GM19043 (cell line): ENCODE measurements around the gene COL20A1.

Experiments used
- ATAC-seq: cut with Tn5 transposase; IDR thresholded peaks from one replicate; pipeline ENCODE4 v1.9.1; 2021; ENCODE audit warnings: low read depth; ENCODE audit not compliant: unreplicated experiment

Gene COL20A1

GRCh38 chr20:63345328-63346100 lies 52.5 kb downstream of the COL20A1 start:
- ATAC-seq, result no peak

DNA sequence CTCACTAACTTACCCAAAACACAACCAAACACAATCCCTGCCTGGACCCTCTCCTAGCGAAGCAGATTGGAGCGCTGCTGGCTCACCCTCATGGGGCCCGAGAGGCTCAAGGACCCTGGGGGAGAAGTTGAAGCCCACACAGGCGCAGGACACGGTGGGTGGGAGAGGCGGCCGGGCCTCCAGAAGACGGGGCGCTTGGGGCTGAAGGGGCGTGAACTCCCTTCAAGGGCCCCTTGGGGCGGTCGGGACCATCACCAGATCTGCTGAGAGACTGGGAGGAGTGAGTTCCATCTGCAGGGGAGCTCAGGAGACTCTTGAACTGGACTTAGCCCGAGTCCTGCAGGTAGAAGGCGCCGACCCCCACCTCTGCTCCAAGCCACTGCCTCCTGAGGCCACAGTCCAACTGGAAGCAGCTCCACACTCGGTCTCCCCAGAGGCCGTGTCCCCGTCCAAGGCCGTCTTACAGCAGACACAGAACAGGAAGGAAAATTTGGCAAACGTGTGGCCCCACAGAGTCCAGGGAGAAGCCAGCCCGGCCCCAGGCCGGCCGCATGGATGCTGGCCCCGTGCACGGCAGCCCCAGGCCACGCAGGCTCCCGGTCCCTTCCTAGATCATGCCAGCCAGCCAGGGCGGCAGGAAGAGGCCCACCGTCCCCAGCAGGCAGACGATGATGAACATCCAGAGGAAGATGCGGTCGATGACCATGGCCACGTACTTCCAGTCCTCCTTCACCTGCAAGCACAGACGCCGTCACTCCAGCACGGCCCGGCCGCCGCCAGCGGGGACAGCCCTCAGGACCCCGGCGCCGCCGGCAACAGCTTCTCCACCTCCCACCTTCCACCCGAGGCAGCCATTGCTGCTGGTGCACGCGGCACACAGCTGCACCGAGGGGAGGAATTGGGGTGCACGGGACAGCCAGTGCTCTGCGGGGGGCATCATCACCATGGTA lies 53.4 kb downstream of the COL20A1 start:
- ATAC-seq, result no peak

GRCh38 chr20:63347081-63347741 lies 54.2 kb downstream of the COL20A1 start:
- no peak for ATAC-seq

DNA sequence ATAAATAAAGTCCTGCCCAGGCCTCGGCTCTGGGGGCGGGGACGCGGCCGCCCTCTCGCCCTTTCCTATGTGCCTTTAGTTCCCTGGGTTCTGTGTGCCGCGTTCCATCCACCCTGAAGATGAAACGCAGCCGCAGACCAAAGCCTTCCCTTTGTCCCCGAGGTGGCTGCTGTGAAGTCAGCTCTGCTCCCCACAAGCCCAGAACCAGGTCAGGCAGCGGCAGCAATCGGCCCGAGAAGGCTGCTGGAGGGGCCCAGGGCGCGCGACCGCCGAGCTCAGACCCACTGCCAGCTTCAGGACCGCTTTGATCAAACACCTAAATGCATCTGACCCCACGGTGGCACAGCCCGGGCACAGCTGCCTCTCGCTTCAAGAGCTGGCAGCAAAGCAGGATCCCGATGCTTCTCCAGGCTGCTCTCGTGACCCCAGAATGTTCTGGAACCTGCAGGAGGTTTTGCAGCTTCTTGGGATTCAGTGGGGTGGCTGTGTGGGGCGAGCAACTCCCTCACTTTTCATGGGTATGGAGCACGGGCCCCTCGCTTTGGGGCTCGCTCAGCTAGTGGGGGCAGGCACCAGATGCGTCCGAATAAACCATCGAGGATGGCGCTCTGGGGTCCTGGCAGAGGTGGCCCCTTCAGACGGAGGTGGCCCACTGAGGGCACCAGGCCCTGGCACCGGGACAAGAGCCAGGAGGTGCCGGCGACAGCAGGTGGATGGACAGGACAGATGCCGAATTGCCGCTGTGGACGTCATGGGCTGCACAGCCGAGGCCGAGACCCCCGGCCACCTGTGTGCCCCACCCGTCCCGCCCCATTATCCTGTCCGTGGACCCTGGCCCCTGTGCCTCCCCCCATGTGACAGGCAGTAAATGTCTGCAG lies 55.2 kb downstream of the COL20A1 start:
- no peak for ATAC-seq

DNA sequence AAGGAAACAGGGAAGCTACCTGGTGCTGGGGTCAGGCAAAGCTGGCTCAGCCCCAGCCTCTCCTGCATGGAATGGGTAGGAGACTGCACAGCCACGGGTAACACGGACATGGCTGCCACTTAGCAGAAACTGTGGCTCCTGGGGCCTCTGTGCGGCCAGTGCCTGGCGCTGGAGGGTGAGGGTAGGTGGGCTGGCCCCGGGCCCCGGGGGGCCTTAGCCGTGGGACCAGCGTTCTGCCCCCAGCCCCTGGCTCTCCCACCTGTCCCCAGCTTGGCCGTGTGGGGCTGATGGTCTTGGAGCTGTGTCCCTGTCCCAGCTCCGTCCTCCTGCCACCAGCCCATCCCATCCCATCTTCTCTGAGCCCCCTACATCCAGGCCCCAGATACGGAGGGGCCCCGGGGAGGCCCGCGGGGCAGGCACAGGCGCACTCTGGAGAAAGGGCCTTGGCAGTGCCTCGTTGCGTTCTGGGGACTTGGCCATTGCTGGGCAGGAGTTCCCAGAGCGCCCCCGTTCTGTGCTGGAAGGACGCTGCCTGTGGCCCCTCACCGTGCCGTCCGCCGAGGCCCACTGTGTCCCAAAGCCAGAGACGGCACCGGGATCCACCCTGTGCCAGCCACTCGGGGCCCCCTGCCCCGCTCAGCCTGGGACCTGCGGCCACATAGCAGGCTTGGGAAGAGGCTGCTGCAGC lies 56.0 kb downstream of the COL20A1 start:
- ATAC-seq, result no peak

- ATAC-seq, result no peak
Observed at GRCh38 chr20:63349516-63349895, 56.5 kb downstream of the COL20A1 start.

DNA sequence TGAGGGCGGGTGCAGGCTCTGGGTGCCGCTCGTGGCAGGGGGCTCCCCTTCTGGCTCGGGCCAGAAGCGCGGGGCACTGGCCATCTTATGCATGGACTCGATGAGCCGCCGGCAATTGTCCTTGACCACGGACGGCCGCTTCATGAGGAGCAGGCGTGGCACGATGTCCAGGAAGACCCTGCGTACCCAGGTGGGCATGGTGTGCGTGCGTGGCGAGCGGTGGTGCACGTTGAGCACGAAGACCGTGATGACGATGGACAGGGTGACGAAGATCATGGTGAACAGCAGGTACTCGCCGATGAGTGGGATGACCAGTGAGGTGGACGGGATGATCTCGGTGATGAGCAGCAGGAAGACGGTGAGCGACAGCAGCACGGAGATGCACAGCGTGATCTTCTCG lies 57.2 kb downstream of the COL20A1 start:
- no peak for ATAC-seq

- no peak for ATAC-seq
Observed at GRCh38 chr20:63350597-63351325, 57.8 kb downstream of the COL20A1 start.

DNA sequence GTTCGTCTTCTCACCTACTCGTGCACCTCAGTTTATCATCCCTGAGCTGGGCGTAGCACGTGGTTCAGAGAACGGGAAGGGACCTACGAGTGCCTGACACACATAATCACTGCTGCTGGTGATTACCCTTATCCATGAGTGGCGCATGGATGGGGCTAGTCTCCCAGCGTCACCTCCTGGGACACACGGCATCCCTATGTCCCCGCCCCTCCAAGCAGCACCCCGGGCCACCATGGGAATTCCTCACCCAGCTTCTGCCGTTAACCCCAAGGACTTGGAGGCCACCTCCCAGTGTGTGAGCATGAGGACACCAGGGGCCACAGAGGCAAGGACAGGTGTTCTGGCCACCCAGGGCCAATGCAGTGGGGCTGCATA lies 58.3 kb downstream of the COL20A1 start:
- no peak for ATAC-seq

- no peak for ATAC-seq
Observed at GRCh38 chr20:63351811-63352591, 59.0 kb downstream of the COL20A1 start.

- no peak for ATAC-seq
Observed at GRCh38 chr20:63352811-63353221, 59.8 kb downstream of the COL20A1 start.

- ATAC-seq, result no peak
Observed at GRCh38 chr20:63354636-63355350, 61.8 kb downstream of the COL20A1 start.

GRCh38 chr20:63355781-63356295 lies 62.9 kb downstream of the COL20A1 start:
- ATAC-seq, result no peak

DNA sequence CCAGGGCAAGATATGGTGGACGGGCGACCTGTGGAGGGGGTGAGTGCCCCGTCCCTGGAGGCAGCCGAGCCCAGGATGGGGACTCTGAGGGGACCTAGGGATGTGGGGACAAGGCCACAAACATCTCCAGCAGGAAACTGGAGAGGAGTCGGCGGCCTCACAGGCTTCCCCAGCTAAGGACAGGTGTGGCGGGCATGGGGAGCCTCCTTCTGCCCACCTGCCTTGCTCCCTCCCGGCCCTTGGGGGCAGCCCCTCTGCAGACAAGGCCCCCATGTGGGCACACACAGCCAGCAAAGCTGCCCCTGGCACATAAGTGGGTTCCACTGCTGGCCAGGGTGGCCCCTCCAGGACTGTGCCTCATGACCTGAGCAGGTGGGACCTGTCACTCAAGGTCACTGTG lies 63.5 kb downstream of the COL20A1 start:
- no peak for ATAC-seq

DNA sequence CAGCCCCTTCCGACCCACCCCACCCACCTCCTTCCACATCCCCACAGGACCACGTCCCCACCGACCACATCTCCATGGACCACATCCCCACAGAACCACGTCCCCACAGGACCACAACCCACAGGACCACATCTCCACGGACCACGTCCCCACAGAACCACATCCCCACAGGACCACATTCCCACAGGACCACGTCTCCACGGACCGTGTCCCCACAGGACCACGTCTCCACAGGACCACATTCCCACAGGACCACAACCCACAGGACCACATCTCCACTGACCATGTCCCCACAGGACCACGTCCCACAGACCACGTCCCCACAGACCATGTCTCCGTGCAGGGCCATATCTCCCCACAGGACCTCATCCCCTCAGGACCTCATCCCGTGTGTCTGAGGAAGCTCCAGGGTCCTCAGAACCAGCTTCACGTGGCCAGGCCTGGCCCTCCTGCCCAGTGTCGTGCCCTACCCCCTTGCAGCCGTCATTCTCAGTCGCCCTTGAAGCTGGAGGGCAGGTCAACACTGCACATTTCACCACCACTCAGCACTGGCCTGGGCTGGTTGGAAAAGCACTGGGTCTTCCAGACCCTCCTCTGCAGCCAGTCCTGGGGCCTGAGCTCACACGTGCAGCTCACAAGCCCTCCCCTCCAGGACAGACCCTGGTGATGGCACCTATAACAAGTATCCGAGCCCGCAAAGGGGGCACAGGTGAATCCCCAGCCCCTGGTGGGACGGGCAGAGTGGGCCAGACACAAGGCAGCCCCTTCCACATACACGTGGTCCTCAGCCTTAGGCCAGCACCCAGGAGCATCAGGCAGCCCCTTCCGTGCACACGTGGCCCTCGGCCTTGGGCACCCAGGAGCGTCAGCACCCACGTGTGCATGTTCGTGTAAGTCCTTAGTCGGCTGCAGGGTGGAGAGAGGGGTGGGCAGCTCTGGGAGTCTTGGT lies 64.2 kb downstream of the COL20A1 start:
- no peak for ATAC-seq
